GM19099 (cell line): ENCODE data around the gene CERS6.

ENCODE experiments used
- POLR2A ChIP-seq: IDR thresholded peaks from 3 replicates; pipeline ENCODE4 v1.6.1; 2011; ENCODE audit warnings: low read depth; ENCODE audit not compliant: insufficient read length; ENCODE audit errors: extremely low read depth

Gene CERS6

DNA sequence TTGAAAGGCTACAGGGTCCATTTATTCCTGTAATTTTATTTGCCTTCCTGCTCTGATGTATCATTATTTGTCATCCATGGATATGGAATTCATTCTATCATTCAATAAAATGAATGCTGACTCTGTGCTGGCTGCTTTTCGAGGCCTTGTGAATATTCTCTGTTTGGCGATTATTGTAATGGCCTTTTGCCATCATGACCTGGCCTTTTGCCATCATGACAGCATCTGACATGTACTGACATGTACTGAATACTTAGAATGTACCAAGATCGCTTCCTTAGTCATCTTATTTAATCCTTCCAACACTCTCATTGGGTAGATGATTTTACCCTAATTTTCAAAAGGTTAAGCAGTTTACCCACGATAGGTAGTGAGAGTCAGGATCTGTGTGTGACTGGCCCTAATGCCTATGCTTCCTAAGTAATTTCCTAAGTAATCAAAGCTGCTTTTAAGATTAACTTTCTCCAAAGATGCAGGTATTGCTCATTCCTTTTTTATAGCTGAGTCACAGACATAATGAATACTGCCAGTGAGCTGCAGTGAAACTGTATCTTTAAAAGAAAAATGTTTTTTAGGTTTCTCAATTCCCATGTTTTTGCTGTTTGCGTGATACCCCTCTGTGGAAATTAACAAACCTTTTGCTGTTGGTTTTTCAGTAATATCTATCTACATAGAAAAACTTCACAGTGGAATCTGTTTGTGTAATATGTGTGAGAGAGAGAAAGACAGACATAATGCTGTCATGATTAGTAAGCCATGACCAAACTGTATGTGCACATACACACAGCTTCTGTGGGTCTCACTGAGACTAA is 127.8 kb downstream of the CERS6 start:
- no peak for TF ChIP-seq POLR2A

DNA sequence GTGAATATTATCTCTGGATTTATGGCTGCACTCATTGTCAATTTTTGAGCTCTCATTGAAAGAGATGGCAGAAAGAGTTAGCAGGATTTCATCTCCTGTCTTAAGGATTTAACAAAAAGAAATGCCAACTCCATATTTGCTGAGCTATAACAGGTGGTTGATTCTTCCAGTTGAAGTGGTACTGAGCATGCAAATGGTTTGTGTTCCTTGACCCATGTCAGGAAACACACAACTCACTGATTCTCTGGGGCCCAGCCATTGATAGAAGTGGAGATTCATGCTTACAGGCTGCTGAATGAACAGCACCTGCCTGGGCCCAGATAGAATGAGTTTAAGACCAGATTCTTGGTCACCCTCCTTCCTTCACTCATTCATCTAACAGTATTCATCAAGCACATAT is 128.8 kb downstream of the CERS6 start:
- TF ChIP-seq POLR2A: no peak

- no peak for TF ChIP-seq POLR2A
These were observed 129.6 kb downstream of the CERS6 start for GRCh38 chr2:168585700-168586099.

DNA sequence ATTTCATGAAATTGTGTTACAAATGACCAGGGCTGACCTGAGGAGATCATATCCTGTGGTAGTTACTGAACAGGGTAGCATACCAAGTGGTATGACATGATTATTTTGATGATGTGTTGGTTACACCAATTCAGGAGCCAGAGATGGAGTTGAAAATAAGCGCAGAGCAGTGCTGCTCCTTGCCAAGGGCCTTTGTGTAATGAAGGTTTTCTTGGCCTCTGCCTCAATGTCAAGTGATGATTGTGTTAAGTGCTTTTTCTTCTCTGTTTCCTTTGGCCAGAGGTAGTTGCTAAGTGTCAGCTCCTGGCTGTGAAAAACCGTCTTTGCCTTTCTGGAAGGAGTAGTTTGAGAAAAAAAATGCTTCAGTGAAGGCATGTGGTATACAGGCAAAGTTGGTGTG is 131.2 kb downstream of the CERS6 start:
- TF ChIP-seq POLR2A: no peak

DNA sequence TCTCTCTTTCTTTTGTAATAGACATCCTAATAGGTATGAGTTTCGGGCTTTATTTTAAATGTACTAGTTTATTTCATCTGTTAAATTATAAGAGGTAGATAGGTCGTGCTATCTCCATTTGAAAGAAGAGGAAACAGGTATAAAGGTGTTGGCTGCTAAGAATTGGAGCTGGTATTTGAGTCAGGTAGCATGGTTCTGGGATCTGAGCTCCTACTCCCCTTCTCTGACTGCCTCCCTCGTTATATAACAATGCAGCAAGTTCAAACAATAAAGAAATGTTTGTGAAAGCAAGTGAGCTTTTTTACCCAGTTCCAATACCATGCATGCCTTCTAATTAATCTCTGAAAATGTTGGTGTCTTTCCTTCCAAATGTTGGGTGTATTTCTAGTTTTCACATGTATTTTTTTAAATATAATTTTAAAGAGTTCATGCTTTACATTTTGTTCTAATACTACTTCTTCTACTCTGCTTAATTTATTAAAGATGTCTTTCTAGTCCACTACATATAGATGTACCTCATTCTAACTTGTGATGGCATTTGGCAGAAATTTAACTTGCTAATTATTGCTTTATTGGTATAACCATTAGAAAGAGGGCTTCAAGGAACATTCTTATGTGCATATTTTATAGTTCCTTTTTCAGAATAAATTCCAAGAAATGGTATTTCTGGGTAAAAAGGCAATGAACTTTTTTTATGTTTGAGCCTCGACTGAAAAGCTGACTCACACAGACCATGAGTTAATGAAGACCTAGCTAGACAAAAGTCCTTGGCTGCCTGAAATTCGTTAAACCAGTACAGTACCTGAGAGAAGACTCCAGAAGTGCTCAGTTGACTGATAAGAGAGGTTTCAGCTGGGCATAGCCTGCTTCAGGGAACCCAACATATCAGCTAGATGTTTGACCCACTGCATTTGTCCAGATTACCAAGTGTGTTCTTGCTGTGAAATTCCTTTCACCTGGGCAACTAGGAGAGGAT is 133.5 kb downstream of the CERS6 start:
- TF ChIP-seq POLR2A: no peak

DNA sequence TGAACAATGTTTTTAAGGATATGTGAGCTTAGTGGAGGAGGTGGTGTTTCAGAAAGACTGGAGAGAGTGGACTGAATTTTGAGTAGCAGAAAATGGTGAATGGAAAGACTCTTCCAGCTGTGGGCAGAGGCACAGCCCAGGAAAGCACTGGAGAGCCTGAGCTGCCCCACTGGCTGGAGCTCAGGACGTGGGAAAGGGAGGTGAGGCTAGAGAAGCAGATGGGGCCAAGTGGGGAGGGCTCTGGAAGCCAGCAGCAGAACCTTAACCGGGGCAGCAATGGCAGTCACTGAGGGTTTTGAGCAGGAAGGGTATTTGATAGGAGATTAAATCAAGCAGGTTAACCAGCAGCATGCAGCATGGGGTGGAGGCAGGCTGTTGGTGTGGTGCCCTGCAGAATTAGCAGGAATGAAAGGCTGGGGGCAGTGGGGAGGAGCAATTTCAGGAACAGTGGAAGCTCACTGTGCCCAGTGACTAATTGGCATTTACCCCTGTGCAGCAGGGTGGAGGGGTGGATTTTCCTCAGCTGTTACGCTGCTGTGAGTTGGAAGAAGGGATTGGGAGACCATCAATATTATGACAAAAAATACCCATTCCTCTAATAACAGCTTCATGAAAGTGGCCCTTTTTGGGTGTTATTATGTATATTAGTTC is 136.2 kb downstream of the CERS6 start:
- TF ChIP-seq POLR2A: no peak

- TF ChIP-seq POLR2A: no peak
These were observed 137.6 kb downstream of the CERS6 start for GRCh38 chr2:168593713-168594112.

DNA sequence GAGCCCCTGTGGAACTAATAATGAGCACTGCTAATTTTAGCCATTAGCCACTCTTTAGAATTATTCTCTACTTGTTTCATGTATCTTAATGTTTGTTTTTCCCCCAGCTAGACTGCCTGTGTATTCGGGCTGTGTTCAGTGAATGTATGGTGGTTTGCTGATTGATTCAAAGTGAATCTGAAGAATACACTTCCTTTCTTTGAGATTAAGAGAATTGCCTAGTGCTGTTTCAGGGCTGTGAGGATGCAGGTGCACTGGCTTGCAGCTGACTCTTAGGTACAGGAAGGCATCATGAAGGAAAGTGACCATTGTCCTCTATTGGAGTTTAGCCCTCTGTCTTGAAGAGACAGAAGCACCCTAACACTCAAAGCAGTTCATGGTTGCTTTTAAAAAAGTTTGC is 138.7 kb downstream of the CERS6 start:
- TF ChIP-seq POLR2A: no peak

- no peak for TF ChIP-seq POLR2A
These were observed 141.0 kb downstream of the CERS6 start for GRCh38 chr2:168596881-168597655.

- no peak for TF ChIP-seq POLR2A
These were observed 143.7 kb downstream of the CERS6 start for GRCh38 chr2:168599738-168600137.

GRCh38 chr2:168600949-168601348 is 144.9 kb downstream of the CERS6 start:
- no peak for TF ChIP-seq POLR2A

DNA sequence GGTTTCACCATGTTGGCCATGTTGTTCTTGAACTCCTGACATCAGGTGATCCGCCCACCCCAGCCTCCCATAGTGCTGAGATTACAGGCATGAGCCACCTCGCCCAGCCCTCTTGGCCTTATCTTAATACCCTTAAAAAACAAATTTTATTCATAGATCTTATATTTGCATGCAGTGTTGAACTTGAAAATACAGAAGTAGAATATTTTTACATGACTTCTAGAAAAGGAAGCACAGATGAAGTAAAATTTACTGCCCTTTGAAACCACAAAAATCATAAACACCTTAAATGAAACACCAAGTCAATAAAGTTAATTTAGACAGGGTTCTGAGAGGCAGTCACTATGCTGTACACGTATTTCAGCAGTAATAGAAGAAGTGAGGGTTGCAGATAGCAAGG is 145.7 kb downstream of the CERS6 start:
- no peak for TF ChIP-seq POLR2A

- TF ChIP-seq POLR2A: no peak
These were observed 146.3 kb downstream of the CERS6 start for GRCh38 chr2:168602379-168602778.

DNA sequence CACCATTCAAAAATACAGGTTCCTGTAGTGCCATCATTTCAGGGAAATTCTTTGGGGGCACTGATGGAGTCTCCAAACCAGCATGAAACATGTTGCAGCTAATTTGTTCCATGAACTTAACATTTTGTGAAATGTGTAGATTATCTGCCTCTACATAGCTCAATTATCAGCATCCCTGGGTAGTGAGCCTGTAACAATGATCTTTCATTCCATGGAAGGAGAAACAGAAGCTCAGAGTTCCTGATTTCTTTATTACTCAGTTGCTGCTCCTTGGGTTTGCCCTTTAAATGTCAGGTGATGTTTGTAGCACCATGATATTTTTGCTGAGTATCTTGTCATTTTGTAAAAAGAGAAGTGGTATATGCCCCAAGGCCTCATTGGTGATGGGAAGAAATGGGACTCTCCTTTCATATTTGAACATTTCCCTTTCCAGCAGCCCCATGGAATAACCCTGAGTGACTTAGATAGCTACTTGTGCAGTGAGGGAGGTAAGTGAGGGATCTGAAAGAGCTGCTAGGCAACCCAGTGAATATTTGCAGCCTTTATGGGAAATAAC is 146.9 kb downstream of the CERS6 start:
- TF ChIP-seq POLR2A: no peak
